GM19395 (cell line): ENCODE measurements around the gene E2F1.
"Not testable (repeated sequence)": the region's sequence is repeated elsewhere in the genome, so short reads cannot be mapped to it uniquely, and the experiment has no call there.

Experiments used
- ATAC-seq: cut with Tn5 transposase; IDR thresholded peaks from one replicate; pipeline ENCODE4 v1.9.1; 2021; ENCODE audit warnings: mild to moderate bottlenecking, moderate library complexity; ENCODE audit not compliant: unreplicated experiment

The E2F1 gene

GRCh38 chr20:33710681-33711445 lies 24.7 kb upstream of the E2F1 start:
- ATAC-seq: no peak

- no peak for ATAC-seq
Observed at GRCh38 chr20:33709905-33710541, 23.8 kb upstream of the E2F1 start.

- ATAC-seq: no peak
Observed at GRCh38 chr20:33709398-33709797, 23.2 kb upstream of the E2F1 start.

DNA sequence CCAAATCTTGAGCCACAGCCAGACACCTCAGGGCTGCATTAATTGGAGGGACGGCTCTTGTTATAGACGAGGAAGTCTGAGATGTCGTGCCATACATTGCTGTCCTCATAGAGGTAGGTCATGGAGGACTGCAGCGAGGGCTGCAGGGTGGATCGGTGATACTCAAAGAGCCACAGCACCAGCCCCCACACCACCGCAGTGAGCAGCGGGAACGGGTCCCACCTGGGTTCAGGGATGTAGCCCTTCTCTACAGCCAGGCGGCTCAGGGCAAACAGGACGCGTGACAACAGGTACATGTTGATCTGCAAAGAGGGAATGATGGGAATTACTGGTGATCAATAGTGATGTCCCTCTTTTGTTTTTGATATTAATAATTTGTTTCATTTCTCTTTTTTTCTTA lies 21.5 kb upstream of the E2F1 start:
- no peak for ATAC-seq

DNA sequence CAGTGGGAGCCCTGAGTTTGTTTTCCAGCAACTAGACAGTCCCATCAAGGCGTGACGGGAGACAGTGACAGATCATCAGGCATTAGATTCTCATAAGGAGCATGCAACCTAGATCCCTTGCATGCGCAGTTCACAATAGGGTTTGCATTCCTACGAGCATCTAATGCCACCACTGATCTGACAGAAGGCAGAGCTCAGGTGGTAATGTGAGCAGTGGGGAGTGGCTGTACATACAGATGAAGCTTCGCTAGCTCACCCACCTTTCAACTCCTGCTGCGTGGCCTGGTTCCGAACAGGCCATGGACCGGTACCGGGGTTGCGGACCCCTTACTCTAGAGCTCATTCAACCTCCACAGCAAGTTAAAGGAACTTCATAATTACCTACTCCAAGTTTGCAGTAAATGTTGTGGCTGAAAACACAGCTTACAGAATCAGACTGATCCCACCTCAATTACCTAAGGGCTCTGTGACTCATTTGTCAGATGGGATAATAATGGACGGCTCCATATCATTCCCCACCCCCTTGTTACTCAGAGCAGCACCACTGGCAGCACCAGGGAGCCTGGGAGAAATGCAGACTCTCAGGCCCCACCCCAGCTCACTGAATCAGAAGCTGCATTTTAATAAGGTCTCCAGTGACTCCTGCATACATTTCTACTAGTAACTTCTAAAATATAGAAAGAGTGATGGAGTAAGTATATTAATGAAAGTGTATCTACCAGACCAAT lies 18.2 kb upstream of the E2F1 start:
- ATAC-seq: no peak

GRCh38 chr20:33703498-33704137 lies 17.4 kb upstream of the E2F1 start:
- no peak for ATAC-seq

GRCh38 chr20:33702861-33703260 lies 16.7 kb upstream of the E2F1 start:
- no peak for ATAC-seq

DNA sequence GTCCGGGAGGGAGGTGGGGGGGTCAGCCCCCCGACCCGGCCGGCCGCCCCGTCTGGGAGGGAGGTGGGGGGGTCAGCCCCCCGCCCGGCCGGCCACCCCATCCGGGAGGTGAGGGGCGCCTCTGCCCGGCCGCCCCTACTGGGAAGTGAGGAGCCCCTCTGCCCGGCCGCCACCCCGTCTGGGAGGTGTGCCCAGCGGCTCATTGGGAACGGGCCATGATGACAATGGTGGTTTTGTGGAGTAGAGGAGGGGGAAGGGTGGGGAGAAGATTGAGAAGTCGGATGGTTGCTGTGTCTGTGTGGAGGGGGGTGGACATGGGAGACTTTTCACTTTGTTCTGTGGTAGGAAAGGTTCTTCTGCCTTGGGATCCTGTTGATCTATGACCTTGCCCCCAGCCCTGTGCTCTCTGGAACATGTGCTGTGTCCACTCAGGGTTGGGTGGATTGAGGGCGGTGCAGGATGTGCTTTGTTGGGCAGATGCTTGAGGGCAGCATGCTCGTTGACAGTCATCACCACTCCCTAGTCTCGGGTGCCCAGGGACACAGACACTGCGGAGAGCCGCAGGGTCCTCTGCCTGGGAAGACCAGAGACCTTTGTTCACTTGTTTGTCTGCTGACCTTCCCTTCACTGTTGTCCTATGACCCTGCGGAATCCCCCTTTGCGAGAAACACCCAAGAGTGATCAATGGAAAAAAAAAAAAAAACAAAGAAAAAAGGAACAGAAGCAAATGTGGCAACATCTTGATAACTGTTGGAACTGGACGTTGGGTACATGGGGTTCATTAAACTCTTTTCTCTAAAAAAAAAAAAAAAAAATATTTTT lies 15.7 kb upstream of the E2F1 start:
- no peak for ATAC-seq

GRCh38 chr20:33700696-33701441 lies 14.7 kb upstream of the E2F1 start:
- not testable (repeated sequence) for ATAC-seq

- not testable (repeated sequence) for ATAC-seq
Observed at GRCh38 chr20:33698966-33699365, 12.8 kb upstream of the E2F1 start.

- no peak for ATAC-seq
Observed at GRCh38 chr20:33697129-33697528, 10.9 kb upstream of the E2F1 start.

DNA sequence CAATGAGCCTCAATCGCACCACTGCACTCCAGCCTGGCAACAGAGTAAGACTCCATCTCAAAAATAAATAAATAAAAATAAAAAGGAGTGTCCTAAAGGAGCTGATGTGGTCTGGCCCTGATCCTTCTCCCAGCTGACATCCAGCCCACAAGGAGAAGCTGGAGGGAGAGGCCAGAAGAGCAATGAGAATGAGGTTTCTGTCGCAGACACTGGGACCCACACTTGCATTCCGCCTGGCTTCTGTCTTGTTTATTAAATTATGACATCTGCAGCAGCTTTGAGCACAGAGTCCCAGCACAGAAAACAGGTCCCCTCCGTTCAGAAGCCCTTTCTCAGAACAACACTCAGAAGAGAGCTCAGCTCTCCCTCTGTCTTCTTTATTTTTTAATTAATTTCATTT lies 10.3 kb upstream of the E2F1 start:
- no peak for ATAC-seq

DNA sequence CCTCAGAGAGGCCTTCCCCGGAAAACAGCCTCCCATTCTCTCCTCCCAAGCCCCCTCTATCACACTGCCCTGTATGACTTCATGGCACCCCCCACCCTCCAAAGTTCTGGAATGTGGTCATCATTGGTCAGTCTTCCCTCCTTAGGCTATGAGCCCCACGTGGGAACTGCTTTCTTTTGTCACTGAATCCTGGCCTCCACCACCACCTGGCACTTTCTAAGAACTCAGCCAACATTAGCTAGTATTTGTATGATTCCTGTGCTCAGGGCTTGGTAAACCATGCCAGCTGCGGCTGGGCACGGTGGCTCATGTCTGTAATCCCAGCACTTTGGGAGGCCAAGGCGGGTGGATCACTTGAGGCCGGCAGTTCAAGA lies 8.4 kb upstream of the E2F1 start:
- ATAC-seq: no peak

GRCh38 chr20:33693741-33694638 lies 7.8 kb upstream of the E2F1 start:
- no peak for ATAC-seq

GRCh38 chr20:33693289-33693688 lies 7.1 kb upstream of the E2F1 start:
- ATAC-seq: no peak

DNA sequence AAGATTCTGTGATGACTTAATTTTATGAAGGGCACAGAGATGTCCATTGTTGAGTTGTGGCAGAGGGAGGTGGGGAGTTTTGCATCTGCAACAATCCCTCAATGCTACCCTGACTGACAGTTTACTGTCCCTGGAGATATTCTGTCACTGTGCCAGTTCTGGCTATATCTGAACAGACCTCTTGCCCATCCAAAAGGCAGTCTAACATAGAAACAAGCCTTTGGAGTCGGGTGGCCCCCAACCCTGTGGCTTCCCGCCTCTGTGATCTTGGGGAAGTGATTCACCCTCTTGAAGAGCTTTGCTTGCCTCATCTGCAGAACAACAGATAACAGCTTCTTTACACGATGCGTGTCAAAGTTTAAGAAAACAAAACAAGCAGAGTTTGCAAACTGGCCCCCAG lies 3.8 kb upstream of the E2F1 start:
- ATAC-seq: no peak

- no peak for ATAC-seq
Observed at GRCh38 chr20:33689493-33689892, 3.3 kb upstream of the E2F1 start.

DNA sequence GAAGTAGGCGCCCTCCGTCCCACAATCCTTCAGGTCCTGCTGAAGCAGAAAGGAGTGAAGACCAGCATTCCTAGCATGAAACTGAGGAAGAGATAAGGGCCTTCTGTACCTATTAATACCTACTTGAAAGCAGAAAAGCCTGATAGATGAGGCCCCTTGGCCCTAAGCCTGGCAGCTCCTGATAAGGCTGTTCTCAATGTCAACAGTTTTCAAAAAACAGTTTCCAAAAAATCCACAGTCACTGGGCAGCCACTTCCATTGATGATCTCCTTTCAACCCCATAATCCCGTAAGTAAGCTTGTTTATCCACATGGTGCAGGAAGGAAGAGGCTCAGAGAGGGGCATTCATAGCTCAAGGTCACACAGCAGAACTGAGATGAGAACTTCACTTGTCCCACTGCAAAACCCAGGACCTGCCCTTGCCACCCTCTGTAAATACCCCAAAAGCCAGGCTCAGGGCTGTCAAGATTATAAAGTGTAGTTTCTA lies 2.8 kb upstream of the E2F1 start:
- ATAC-seq: no peak
